Measurements from ENCODE around the gene S100A10. TPM values are rescaled to one million over a fixed set of nuclear protein-coding genes. Genes with fewer than 3 reads are reported as not detected.

Gene S100A10
- total RNA-seq, 2 donors from 2014 or later, result 49.2 to 290 TPM

GRCh38 chr1:151980287-151981177, 13.1 kb downstream of the S100A10 start:
- no peak overlapping the region for H3K27ac Mint-ChIP-seq
- ATAC-seq, result no peak
- H3K36me3 Mint-ChIP-seq, result peaks cover 26 to 48% of the 10 kb centered on the region in 2 donors
- no peaks in the 10 kb centered on the region for H3K9me3 Mint-ChIP-seq
- DNase-seq (ENCODE audit: low spot score in 2 of 2), result no peak

- no peaks in the 10 kb centered on the region for H3K9me3 Mint-ChIP-seq
Observed at GRCh38 chr1:151978922-151979321, 14.7 kb downstream of the S100A10 start.

DNA sequence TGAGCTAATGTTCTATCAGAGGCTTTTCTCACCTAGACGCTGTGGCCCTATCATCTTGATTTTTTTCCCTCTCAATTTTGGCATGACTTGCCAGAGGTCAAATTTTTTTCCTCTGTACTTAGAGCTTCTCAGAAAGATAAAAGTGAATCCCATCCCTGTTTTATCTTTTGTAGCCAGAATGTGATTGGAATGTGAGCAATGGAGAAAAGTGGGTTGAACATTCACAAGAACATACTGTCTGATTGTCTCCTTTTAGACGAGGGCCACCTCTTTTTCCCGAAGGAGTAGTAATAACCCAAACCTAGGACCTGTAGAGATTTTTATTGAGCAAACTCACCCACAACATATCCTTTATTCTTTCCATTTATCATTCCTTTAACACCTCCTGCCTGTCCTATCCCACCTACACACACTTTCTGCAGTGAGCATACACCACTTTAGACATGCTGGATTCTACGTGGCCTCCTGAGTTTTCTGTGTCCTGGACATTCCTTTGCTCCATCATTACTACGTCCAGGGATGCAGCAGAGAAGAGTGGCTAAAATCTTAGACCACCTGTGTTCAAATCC, 15.9 kb downstream of the S100A10 start:
- DNase-seq (ENCODE audit: low spot score in 2 of 2), result no peak
- Mint-ChIP-seq H3K9me3 (no peaks in the 10 kb centered on the region), H3K27ac (no peak overlapping the region), H3K36me3 (peaks cover 17 to 25% of the 10 kb centered on the region in 2 donors)
- ATAC-seq, result no peak

More at GRCh38 chr1:151978922-151979321, 14.7 kb downstream of the S100A10 start:
- H3K27ac Mint-ChIP-seq, result peak overlapping the region in 1 of 2 donors; percentile 3
- ATAC-seq, result no peak
- H3K36me3 Mint-ChIP-seq, result peaks cover 20 to 35% of the 10 kb centered on the region in 2 donors
- DNase-seq (ENCODE audit: low spot score in 2 of 2), result no peak

GRCh38 chr1:151976858-151977257, 16.8 kb downstream of the S100A10 start:
- H3K36me3 Mint-ChIP-seq, result peaks cover 11 to 17% of the 10 kb centered on the region in 2 donors
- DNase-seq (ENCODE audit: low spot score in 2 of 2) (no peak), ATAC-seq (no peak)
- H3K27ac Mint-ChIP-seq, result no peak overlapping the region
- H3K9me3 Mint-ChIP-seq, result no peaks in the 10 kb centered on the region

GRCh38 chr1:151976015-151976343, 17.7 kb downstream of the S100A10 start:
- ATAC-seq, result no peak
- no peaks in the 10 kb centered on the region for H3K9me3 Mint-ChIP-seq

GRCh38 chr1:151975311-151976014, 18.2 kb downstream of the S100A10 start:
- peaks cover 0 to 3% of the 10 kb centered on the region in 2 donors for H3K36me3 Mint-ChIP-seq
- DNase-seq (ENCODE audit: low spot score in 2 of 2) (no peak), ATAC-seq (no peak)
- H3K27ac Mint-ChIP-seq, result no peak overlapping the region
- H3K9me3 Mint-ChIP-seq, result no peaks in the 10 kb centered on the region

More at GRCh38 chr1:151976015-151976343, 17.7 kb downstream of the S100A10 start:
- Mint-ChIP-seq H3K27ac (no peak overlapping the region), H3K36me3 (peaks cover 3 to 8% of the 10 kb centered on the region in 2 donors)
- DNase-seq (ENCODE audit: low spot score in 2 of 2), result no peak

GRCh38 chr1:151972542-151973248, 21.0 kb downstream of the S100A10 start:
- H3K27ac Mint-ChIP-seq, result no peak overlapping the region

DNA sequence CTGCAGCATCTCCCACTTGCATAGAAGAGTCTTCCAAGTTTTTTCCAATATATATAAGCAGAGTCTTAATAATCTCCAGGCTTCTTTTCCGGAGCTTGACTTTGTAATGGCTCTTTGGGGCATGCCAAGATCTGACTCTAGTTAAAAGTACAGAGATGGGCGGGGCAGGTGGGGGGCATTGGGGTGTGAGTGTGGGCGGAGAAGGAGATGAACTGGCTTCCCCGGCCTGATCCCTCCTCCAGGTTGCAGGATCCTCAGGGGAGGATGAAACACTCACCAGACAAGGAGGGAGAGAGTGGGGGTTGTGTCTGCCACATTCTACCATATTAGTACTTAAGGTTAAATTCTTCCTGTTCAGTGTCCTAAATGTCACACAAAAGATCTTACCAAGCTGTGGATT, 23.0 kb downstream of the S100A10 start:
- ATAC-seq (no peak), DNase-seq (ENCODE audit: low spot score in 2 of 2) (no peak)
- H3K36me3 Mint-ChIP-seq, result no peaks in the 10 kb centered on the region
- H3K9me3 Mint-ChIP-seq, result no peaks in the 10 kb centered on the region
- no peak overlapping the region for H3K27ac Mint-ChIP-seq

More at GRCh38 chr1:151972542-151973248, 21.0 kb downstream of the S100A10 start:
- ATAC-seq (peak; percentile 97), DNase-seq (ENCODE audit: low spot score in 2 of 2) (peak in 1 of 2 donors; percentile 36)
- Mint-ChIP-seq H3K9me3 (no peaks in the 10 kb centered on the region), H3K36me3 (no peaks in the 10 kb centered on the region)

GRCh38 chr1:151970128-151970527, 23.5 kb downstream of the S100A10 start:
- Mint-ChIP-seq H3K9me3 (no peaks in the 10 kb centered on the region), H3K27ac (no peak overlapping the region), H3K36me3 (no peaks in the 10 kb centered on the region)
- ATAC-seq, result no peak
- no peak for DNase-seq (ENCODE audit: low spot score in 2 of 2)

- Mint-ChIP-seq H3K27ac (no peak overlapping the region), H3K9me3 (no peaks in the 10 kb centered on the region), H3K36me3 (no peaks in the 10 kb centered on the region)
- DNase-seq (ENCODE audit: low spot score in 2 of 2) (no peak), ATAC-seq (no peak)
Observed at GRCh38 chr1:151968791-151969399, 24.8 kb downstream of the S100A10 start.

DNA sequence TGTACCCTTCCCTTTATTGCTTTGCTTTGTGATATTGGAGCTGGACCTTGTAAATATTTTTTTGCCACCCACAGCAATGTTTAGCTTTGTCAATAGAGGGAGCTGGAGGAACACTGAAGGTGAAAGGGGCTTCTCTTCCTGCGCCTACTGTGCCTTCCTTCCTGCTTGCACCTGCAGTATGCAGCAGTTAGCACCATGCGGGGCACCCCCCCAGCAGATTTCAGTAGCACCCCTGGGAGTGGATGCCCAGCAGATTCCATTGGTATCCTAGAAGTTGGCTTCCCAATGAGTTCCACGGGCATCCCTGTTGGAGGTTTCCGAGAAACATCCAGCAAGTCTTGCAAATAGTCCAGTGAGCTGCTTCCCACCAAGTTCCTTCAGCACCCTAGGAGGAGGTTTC, 25.6 kb downstream of the S100A10 start:
- H3K9me3 Mint-ChIP-seq, result no peaks in the 10 kb centered on the region
- H3K27ac Mint-ChIP-seq, result no peak overlapping the region
- no peaks in the 10 kb centered on the region for H3K36me3 Mint-ChIP-seq
- DNase-seq (ENCODE audit: low spot score in 2 of 2) (peak in 1 of 2 donors; percentile 60), ATAC-seq (peak; percentile 68 to 72)

DNA sequence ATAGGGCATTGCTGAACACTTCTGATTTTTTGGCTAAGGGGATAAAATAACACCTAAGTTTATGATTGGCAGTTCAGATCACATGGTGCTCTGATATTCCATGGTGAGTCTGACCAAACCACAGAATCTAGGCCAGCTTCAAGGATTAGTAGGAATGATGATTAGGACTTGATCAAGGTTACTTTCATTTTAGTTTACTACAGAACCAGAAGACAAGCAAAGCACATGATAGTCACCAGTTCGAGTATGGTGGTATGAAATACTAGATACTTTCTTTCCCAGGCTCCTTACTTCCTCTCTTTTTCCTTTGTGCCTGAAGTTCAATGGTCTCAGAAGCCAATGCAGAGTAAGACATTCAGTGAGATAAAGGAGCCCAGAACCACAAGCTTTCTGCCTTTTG, 26.6 kb downstream of the S100A10 start:
- Mint-ChIP-seq H3K9me3 (no peaks in the 10 kb centered on the region), H3K36me3 (no peaks in the 10 kb centered on the region), H3K27ac (no peak overlapping the region)
- ATAC-seq (no peak), DNase-seq (ENCODE audit: low spot score in 2 of 2) (no peak)

- H3K9me3 Mint-ChIP-seq, result no peaks in the 10 kb centered on the region
- no peak overlapping the region for H3K27ac Mint-ChIP-seq
- H3K36me3 Mint-ChIP-seq, result no peaks in the 10 kb centered on the region
- ATAC-seq (no peak), DNase-seq (ENCODE audit: low spot score in 2 of 2) (no peak)
Observed at GRCh38 chr1:151966061-151966460, 27.6 kb downstream of the S100A10 start.

GRCh38 chr1:151964510-151964909, 29.1 kb downstream of the S100A10 start:
- no peaks in the 10 kb centered on the region for H3K9me3 Mint-ChIP-seq
- H3K27ac Mint-ChIP-seq, result no peak overlapping the region
- ATAC-seq, result no peak
- no peaks in the 10 kb centered on the region for H3K36me3 Mint-ChIP-seq
- DNase-seq (ENCODE audit: low spot score in 2 of 2), result no peak

DNA sequence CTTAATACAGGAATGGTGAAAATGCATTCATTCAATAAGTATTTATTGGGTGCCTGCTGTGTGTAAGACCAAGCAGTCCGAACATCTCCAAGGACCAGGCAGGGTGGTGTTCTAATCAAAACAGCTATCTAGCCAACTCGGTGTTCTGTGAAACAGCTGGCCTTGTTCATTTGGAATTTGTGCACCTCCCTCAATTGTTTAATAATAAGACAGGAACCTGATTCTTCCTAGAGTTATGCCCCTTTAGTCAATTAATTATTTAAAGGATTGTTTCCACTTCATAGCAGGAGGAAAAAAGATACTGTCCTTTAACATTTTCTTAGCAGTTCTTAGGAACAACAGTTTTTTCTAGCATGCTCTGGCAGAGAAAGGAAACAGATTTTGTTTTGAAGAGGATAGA, 30.4 kb downstream of the S100A10 start:
- no peaks in the 10 kb centered on the region for H3K9me3 Mint-ChIP-seq
- H3K36me3 Mint-ChIP-seq, result no peaks in the 10 kb centered on the region
- ATAC-seq (no peak), DNase-seq (ENCODE audit: low spot score in 2 of 2) (no peak)
- H3K27ac Mint-ChIP-seq, result no peak overlapping the region

DNA sequence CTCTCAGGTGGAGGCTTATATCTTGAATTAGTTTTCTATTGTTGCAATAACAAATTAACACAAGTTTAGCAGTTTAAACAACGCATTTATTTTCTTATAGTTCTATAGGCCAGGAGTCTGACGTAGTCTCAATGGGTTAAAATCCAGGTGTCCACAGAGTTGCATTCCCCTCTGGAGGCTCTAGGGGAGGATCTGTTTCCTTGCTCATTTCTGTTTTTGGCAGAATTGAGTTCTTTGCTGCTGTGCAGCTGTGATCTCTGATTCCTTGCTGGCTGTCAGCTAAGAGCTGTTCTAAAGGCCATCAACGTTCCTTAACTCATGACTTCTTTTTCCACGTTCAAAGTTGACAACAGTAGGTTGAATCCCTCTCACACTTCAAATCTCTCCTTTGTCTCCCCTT, 31.8 kb downstream of the S100A10 start:
- no peak for ATAC-seq
- no peaks in the 10 kb centered on the region for H3K36me3 Mint-ChIP-seq
- no peak overlapping the region for H3K27ac Mint-ChIP-seq
- no peak for DNase-seq (ENCODE audit: low spot score in 2 of 2)
- no peaks in the 10 kb centered on the region for H3K9me3 Mint-ChIP-seq
